ENCODE measurements around the gene BTRC. TPM values are rescaled to one million over a fixed set of nuclear protein-coding genes. Genes with fewer than 3 reads are reported as not detected.

BTRC gene
- total and polyA plus RNA-seq, 10 of the 15 experiments (the other 5 are each of a cell fraction or from before 2014, with no cell fraction given) = 2.2 to 18.6 (median 8.6) TPM

GRCh38 chr10:101597091-101597900 is 243.3 kb downstream of the BTRC start:
- no TSS peak for BruUV-seq (replicated peaks)
- FAIRE-seq = no peak
- Histone ChIP-seq H3K4me1 (ENCODE audit: control insufficient read depth, insufficient read depth, low read length) (no peaks in the 10 kb centered on the region), H3K9me3 (replicated peaks; ENCODE audit: control insufficient read depth, insufficient read depth, low read length) (no peaks in the 10 kb centered on the region), H3K36me3 (ENCODE audit: control insufficient read depth in 2 of 2, insufficient read depth in 2 of 2, low read length in 1 of 2) (no peaks in the 10 kb centered on the region), H3K27me3 (replicated peaks in 1 of 2; ENCODE audit: control insufficient read depth in 2 of 2, insufficient read depth in 2 of 2, low read length in 1 of 2) (no peaks in the 10 kb centered on the region), H3K4me3 (no peak overlapping the region), H2AFZ (ENCODE audit: control insufficient read depth, low read depth, low read length) (no peak overlapping the region), H3K79me2 (ENCODE audit: control insufficient read depth, insufficient read depth, low read length) (no peaks in the 10 kb centered on the region), H3K9ac (ENCODE audit: control insufficient read depth, insufficient read depth, low read length) (no peak overlapping the region), H3K27ac (ENCODE audit: control insufficient read depth, insufficient read depth) (no peak overlapping the region), H4K20me1 (ENCODE audit: control insufficient read depth, insufficient read depth) (no peaks in the 10 kb centered on the region), H3K4me2 (ENCODE audit: control insufficient read depth, insufficient read depth) (no peak overlapping the region)
- DNase-seq (ENCODE audit: low read depth, low spot score) = no peak
- intact Hi-C loops (cut with micrococcal nuclease; ENCODE audit: unreplicated experiment) (no loop called here), in situ Hi-C loops (cut with MboI) (no loop called here)
- ChIA-PET RAD21 (ENCODE audit: unreplicated experiment) (interaction anchor here (0.6 to 9.4 kb wide), 2 partner anchors 158 to 185 kb away, joined by 3 to 172 read pairs; partner anchors contain the start of gene NPM3), POLR2A (interaction anchor here (0.9 kb wide), 2 partner anchors 9 to 453 kb away, joined by 3 read pairs; partner anchors contain the start of genes DPCD and POLL), SMC1A (ENCODE audit: uncharacterized antibody, unreplicated experiment) (interaction anchor here (1.0 to 2.9 kb wide), 3 partner anchors 33 to 184 kb away, joined by 3 to 10 read pairs (median 4); no protein-coding TSS in a partner anchor), CTCF (interaction anchor here (1.0 to 13.9 kb wide), 6 partner anchors 9 to 383 kb away, joined by 3 to 334 read pairs (median 3); partner anchors contain the start of genes DPCD, NPM3 and POLL)
- no peak for ATAC-seq
- TF ChIP-seq CTCF (IDR thresholded peaks at IDR 0.05 in 2 of 3, conservative IDR thresholded peaks at IDR 0.05 in 1 of 3; ENCODE audit: control insufficient read depth in 2 of 3, extremely low read depth in 1 of 3, insufficient read depth in 1 of 3, low read depth in 3 of 3, low read length in 3 of 3) = no peak
- TF ChIP-seq FOXK2 (IDR thresholded peaks at IDR 0.05) = no peak
- TF ChIP-seq RCOR1 (conservative IDR thresholded peaks at IDR 0.05; ENCODE audit: low read depth, low read length) = no peak
- no peak for TF ChIP-seq SREBF2 (IDR thresholded peaks at IDR 0.05; ENCODE audit: low read length)
- no peak for TF ChIP-seq TAF1 (IDR thresholded peaks at IDR 0.05; ENCODE audit: borderline replicate concordance, low read depth, low read length)
- no peak for TF ChIP-seq LARP7 (IDR thresholded peaks at IDR 0.05)
- TF ChIP-seq ZNF207 (IDR thresholded peaks at IDR 0.05; ENCODE audit: borderline replicate concordance) = no peak
- TF ChIP-seq ATF3 (IDR thresholded peaks at IDR 0.05; ENCODE audit: borderline replicate concordance, extremely low read depth, low read depth, low read length) = no peak
- TF ChIP-seq HSF1 (IDR thresholded peaks at IDR 0.05; ENCODE audit: low read depth, low read length) = no peak
- no peak for TF ChIP-seq NFYB (IDR thresholded peaks at IDR 0.05; ENCODE audit: insufficient read depth, low read depth, low read length)
- no peak for TF ChIP-seq RBBP5 (conservative IDR thresholded peaks at IDR 0.05)
- TF ChIP-seq FOXM1 (IDR thresholded peaks at IDR 0.05; ENCODE audit: low read depth, low read length) = no peak
- TF ChIP-seq ZSCAN29 (IDR thresholded peaks at IDR 0.05) = no peak
- TF ChIP-seq ZNF622 (IDR thresholded peaks at IDR 0.05) = no peak
- no peak for TF ChIP-seq ZNF592 (IDR thresholded peaks at IDR 0.05)
- no peak for TF ChIP-seq BCL11A (IDR thresholded peaks at IDR 0.05; ENCODE audit: low read depth, low read length)
- WGBS (ENCODE audit: insufficient coverage, insufficient replicate concordance, low lambda C conversion rate, missing lambda C conversion rate) = 87% methylated on average over 14 of the region's 14 CpGs

Measured in GM12878 (cell line).